ENCODE data around the gene NLRC5.

NLRC5 gene

DNA sequence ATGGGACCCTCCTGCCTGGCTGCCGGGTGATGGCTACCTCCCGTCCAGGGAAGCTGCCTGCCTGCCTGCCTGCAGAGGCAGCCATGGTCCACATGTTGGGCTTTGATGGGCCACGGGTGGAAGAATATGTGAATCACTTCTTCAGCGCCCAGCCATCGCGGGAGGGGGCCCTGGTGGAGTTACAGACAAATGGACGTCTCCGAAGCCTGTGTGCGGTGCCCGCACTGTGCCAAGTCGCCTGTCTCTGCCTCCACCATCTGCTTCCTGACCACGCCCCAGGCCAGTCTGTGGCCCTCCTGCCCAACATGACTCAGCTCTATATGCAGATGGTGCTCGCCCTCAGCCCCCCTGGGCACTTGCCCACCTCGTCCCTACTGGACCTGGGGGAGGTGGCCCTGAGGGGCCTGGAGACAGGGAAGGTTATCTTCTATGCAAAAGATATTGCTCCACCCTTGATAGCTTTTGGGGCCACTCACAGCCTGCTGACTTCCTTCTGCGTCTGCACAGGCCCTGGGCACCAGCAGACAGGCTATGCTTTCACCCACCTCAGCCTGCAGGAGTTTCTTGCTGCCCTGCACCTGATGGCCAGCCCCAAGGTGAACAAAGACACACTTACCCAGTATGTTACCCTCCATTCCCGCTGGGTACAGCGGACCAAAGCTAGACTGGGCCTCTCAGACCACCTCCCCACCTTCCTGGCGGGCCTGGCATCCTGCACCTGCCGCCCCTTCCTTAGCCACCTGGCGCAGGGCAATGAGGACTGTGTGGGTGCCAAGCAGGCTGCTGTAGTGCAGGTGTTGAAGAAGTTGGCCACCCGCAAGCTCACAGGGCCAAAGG, 36.8 kb downstream of the NLRC5 start:
- DNase-seq = no peak

DNA sequence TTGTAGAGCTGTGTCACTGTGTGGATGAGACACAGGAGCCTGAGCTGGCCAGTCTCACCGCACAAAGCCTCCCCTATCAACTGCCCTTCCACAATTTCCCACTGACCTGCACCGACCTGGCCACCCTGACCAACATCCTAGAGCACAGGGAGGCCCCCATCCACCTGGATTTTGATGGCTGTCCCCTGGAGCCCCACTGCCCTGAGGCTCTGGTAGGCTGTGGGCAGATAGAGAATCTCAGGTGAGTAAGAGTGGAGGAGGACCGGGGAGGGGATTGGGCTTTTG, 37.4 kb downstream of the NLRC5 start:
- DNase-seq = no peak

- DNase-seq = no peak
Observed at GRCh38 chr16:57027067-57027466, 37.7 kb downstream of the NLRC5 start.

GRCh38 chr16:57028086-57028485, 38.7 kb downstream of the NLRC5 start:
- DNase-seq = no peak

- DNase-seq = no peak
Observed at GRCh38 chr16:57029161-57030160, 40.1 kb downstream of the NLRC5 start.

GRCh38 chr16:57030346-57030902, 41.1 kb downstream of the NLRC5 start:
- DNase-seq = no peak

- DNase-seq = no peak
Observed at GRCh38 chr16:57031156-57031555, 41.8 kb downstream of the NLRC5 start.

DNA sequence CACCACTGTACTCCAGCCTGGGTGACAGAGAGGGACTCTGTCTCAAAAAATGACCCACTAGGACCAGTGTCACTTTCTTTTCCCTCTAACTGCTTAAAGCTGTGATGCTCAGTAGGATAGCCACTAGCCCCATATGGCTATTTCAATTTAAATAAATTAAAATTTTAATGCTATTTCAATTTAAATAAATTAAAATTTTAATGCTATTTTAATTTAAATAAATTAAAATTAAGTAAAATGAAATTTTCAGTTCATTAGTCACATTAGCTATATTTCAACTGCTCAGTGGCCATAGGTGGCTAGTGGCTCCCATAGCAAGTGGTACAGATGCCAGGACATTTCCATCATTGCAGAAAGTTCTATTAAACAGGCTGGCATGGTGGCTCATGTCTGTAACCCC, 43.0 kb downstream of the NLRC5 start:
- no peak for DNase-seq

DNA sequence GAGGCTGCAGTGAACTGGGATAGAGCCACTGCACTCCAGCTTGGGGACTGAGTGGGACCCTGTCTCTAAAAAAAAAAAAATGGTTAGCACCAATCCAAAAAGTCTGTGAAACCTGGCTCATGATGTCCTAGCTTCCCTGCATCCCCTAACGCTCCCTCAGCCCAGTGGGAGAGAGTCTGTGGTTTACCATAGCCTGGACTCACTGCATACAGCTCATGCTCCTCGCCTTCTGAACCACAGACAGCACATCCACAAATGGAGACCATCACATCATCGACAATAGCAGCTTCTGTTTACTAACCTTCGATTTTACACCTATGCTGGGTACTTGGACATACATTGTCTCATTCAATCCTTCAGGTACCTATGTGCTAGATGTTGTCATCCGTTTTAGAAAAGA, 43.6 kb downstream of the NLRC5 start:
- no peak for DNase-seq

GRCh38 chr16:57036315-57036714, 47.0 kb downstream of the NLRC5 start:
- DNase-seq = no peak

- no peak for DNase-seq
Observed at GRCh38 chr16:57036945-57037344, 47.6 kb downstream of the NLRC5 start.

DNA sequence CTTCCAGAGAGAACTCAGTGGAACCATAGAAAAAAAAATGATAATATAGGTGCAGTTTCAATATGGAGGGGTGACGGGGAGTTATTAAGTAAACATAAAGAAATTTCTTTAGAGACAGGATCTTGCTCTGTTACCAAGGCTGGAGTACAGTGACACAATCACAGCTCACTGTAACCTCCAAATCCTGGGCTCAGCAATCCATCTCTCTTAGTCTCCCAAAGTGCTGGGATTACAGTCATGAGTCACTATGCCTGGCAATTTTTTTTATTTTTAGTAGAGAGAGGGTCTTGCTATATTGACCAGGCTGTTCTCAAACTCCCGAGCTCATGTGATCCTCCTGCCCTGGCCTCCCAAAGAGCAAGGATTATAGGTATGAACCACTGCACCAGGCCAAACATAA, 48.8 kb downstream of the NLRC5 start:
- DNase-seq = no peak

GRCh38 chr16:57039148-57039812, 49.9 kb downstream of the NLRC5 start:
- DNase-seq = no peak

GRCh38 chr16:57041182-57042156, 52.1 kb downstream of the NLRC5 start:
- peak; percentile 71 to 78 for DNase-seq

DNA sequence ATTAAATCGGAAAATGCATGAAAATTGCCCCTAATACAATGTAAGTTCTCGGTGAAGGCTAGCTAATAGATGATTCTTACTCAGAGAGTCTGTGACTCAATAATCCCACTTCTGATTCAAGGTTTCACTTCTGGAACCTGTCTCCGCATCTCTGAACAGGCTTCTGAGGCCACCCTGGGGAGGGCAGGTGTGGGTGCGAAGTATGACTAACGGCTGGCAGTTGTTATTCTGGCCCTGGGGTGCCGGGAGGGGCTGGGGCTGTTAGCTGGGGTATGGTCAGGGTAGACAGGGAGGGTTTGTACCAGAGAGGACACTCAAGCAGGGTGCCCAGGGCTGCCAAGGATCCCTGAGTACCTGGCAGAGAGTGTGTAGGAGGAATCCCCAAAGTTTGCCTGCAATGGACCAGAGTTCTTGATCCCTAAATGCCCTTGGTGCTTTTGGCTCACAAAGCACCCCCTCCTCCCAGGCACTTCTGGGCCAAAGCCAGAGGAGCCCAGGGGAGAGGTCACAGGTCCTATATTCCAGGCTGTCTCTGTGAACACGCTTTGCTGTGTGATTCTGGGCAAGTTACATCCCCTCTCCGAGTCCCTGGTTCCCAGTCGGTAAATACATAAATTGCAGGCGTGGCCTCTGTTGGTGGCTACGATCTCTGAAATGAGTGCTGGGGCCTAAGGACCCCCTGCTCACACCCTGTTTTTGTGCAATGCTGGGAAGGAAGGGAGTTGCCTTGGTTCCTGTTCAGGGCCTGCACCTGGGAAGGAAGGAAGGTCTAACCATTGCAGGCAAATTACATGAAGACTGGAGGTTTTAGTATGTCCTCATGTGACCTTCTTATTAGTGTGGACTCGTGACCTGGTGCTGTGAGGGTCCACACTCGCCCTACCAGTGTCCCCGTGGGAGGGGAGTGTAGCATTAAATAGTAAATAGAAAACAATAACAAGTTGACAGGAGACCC, 53.1 kb downstream of the NLRC5 start:
- DNase-seq = peak; percentile 68 to 73

- DNase-seq = no peak
Observed at GRCh38 chr16:57043248-57043647, 53.9 kb downstream of the NLRC5 start.

GRCh38 chr16:57044931-57045693, 55.8 kb downstream of the NLRC5 start:
- no peak for DNase-seq

DNA sequence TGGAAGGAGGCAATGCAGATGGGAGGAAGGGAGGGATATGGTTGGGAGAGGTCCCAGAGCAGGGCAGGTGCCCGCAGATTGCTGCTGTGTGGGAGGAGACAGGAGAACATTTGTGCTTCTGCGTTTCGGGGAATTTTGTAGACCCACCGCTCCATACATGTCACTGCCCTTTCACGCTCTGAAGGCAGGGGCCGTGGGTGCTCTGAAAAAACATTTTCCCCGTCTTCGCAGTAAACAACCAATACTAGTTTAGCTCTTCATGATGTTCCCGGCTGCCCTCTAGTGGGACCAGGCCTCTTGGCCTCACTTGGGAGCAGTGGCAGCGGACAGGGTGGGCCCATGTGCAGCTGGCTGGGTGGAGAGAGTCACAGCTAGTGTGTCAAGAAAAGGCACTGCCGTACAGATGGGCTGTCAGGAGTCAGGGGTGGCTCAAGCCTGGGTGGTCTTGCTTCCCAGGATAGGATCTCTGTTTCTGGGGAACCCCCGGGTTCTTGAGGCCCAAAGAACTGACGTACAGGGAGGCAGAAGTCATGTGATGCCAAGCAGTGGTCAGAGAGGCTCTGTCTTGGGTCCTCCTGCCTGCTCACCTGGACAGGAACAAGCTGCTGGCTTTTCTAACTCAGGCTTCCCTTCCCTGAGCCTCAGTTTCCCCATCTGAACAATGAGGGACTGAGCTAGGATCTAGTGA, 56.5 kb downstream of the NLRC5 start:
- no peak for DNase-seq

GRCh38 chr16:57048095-57048494, 58.7 kb downstream of the NLRC5 start:
- no peak for DNase-seq
